Breast epithelium (tissue), 4 donors: Measurements from ENCODE around the gene KCNQ2. TPM values are rescaled to one million over a fixed set of nuclear protein-coding genes. Genes with fewer than 3 reads are reported as not detected.

Experiments
- DNase-seq, 2 donors: peaks; one replicate each; pipeline ENCODE4 v3.0.0-alpha.2; 2019; ENCODE audit warnings: low spot score in 2 of 2
- H3K27ac ChIP-seq, 2 donors: fragments of 200-600 bp; sonication (generic) in 1 of 2; one replicate each; pipeline ENCODE4 v1.5.1; 2016 to 2019; ENCODE audit warnings: mild to moderate bottlenecking in 1 of 2
- H3K27me3 ChIP-seq, 2 donors: fragments of 200-600 bp; sonication (generic) in 1 of 2; one replicate each; pipeline versions ENCODE4 v1.5.1 to v1.6.0; 2017 to 2019; ENCODE audit warnings: control low read depth in 1 of 2, mild to moderate bottlenecking in 1 of 2
- H3K36me3 ChIP-seq: fragments of 200-600 bp; one replicate; pipeline ENCODE4 v1.5.1; 2019
- H3K4me1 ChIP-seq, 2 donors: fragments of 200-600 bp; sonication (generic); one replicate each; pipeline ENCODE4 v1.5.1; 2016 to 2019; ENCODE audit warnings: control low read depth in 1 of 2
- H3K4me3 ChIP-seq, 3 donors: fragments of 200-600 bp; sonication (generic); 1 replicate in 2 of 3; 2 replicates in 1 of 3; pipeline ENCODE4 v1.5.1; 2016 to 2019; ENCODE audit warnings: mild to moderate bottlenecking in 3 of 3, moderate library complexity in 2 of 3
- H3K9me3 ChIP-seq, 2 donors: fragments of 200-600 bp; sonication (generic) in 1 of 2; one replicate each; pipeline ENCODE4 v1.5.1; 2016 to 2019; ENCODE audit warnings: control low read depth in 1 of 2
- POLR2A ChIP-seq: fragments of 450-650 bp; IDR thresholded peaks from one replicate; pipeline ENCODE4 v1.6.1; 2016; ENCODE audit warnings: antibody characterized with exemption, mild to moderate bottlenecking, moderate library complexity
- POLR2AphosphoS5 ChIP-seq, 3 donors: sonication (generic); formaldehyde crosslinking; IDR thresholded peaks; one replicate each; pipeline ENCODE4 v1.6.1; 2017; ENCODE audit warnings: antibody characterized with exemption in 3 of 3
- intact Hi-C: fragments of 100-400 bp; cut with DNase I; formaldehyde crosslinking; loops from one replicate; pipeline ENCODE4 v1.15.1; 2023; ENCODE audit warnings: low total_unique reads
- total RNA-seq, 3 donors: library from RNA; depleted of rRNA; stranded (reverse); fragments of >200 nt; gene quantifications; one replicate each; pipeline ENCODE4 v1.1.0, GENCODE V29; 2016
- TF ChIP-seq, protein P1 (sequence below), 3 donors: fragments of 450-650 bp; IDR thresholded peaks; one replicate each; pipeline ENCODE4 v1.5.1; 2016 to 2017; ENCODE audit warnings: antibody characterized with exemption in 3 of 3, mild to moderate bottlenecking in 3 of 3, moderate library complexity in 3 of 3

Gene KCNQ2
- total RNA-seq, 3 donors from 2014 or later: not detected

DNA sequence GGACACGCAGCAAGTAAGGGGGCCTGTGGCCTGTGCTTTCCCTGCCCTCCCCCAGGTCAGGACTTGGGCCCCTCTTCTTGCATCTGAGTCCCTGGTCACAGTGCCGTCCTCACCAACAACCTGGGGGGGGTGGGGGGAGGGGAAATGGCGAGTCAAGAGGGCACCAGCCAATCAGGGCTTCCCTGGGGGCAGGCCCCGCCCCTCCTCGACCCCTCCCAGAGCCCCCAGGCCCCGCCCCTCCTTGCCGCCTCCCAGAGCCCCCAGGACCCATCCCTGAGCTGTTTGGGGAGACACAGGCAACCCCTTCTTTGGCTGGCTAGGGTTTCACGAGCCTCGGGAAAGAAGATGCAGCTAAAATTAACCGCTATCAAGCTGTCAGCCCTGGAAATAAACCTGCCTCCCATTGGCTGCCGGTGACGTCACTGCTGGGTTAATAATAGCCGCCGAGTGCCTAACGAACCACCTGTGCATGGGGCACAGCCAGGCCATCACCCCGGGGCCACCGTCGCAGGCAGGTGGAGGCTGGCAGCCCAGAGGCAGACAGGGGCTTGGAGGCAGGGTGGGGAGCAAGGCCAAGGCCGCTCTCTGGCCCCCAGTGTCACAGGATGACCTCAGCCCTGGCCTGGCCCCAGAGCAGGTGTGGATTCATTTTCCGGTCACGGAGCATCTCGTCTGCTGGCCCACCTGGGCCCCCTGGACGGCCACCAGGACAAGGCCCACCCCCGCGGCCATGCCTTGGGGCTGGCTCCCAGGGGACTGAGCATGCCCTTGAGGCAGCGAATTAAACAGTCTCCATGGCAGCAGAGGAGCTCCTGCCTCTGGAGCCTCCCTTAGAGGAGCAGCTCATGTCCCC, 29.6 kb upstream of the KCNQ2 start:
- Histone ChIP-seq H3K27ac (no peak overlapping the region), H3K9me3 (peaks cover 18 to 24% of the 10 kb centered on the region in 2 donors), H3K4me3 (no peak overlapping the region), H3K36me3 (no peaks in the 10 kb centered on the region), H3K4me1 (peaks cover 0 to 10% of the 10 kb centered on the region in 2 donors), H3K27me3 (peaks cover 7 to 74% of the 10 kb centered on the region in 2 donors)
- DNase-seq: no peak
- intact Hi-C loops: no loop called here
- TF ChIP-seq POLR2A: no peak
- TF ChIP-seq, protein P1, sequence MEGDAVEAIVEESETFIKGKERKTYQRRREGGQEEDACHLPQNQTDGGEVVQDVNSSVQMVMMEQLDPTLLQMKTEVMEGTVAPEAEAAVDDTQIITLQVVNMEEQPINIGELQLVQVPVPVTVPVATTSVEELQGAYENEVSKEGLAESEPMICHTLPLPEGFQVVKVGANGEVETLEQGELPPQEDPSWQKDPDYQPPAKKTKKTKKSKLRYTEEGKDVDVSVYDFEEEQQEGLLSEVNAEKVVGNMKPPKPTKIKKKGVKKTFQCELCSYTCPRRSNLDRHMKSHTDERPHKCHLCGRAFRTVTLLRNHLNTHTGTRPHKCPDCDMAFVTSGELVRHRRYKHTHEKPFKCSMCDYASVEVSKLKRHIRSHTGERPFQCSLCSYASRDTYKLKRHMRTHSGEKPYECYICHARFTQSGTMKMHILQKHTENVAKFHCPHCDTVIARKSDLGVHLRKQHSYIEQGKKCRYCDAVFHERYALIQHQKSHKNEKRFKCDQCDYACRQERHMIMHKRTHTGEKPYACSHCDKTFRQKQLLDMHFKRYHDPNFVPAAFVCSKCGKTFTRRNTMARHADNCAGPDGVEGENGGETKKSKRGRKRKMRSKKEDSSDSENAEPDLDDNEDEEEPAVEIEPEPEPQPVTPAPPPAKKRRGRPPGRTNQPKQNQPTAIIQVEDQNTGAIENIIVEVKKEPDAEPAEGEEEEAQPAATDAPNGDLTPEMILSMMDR (IDR thresholded peaks at IDR 0.05): no peak
- no peak for TF ChIP-seq POLR2AphosphoS5 (IDR thresholded peaks at IDR 0.05)

- Histone ChIP-seq H3K9me3 (peaks cover 18 to 24% of the 10 kb centered on the region in 2 donors), H3K36me3 (no peaks in the 10 kb centered on the region), H3K27me3 (peaks cover 7 to 70% of the 10 kb centered on the region in 2 donors), H3K4me1 (peaks cover 0 to 10% of the 10 kb centered on the region in 2 donors), H3K27ac (no peak overlapping the region), H3K4me3 (no peak overlapping the region)
- no peak for DNase-seq
- intact Hi-C loops: no loop called here
- TF ChIP-seq POLR2A: no peak
- no peak for TF ChIP-seq POLR2AphosphoS5 (IDR thresholded peaks at IDR 0.05)
- TF ChIP-seq, protein P1 (IDR thresholded peaks at IDR 0.05): no peak
These were observed 28.7 kb upstream of the KCNQ2 start for GRCh38 chr20:63500902-63501817.

DNA sequence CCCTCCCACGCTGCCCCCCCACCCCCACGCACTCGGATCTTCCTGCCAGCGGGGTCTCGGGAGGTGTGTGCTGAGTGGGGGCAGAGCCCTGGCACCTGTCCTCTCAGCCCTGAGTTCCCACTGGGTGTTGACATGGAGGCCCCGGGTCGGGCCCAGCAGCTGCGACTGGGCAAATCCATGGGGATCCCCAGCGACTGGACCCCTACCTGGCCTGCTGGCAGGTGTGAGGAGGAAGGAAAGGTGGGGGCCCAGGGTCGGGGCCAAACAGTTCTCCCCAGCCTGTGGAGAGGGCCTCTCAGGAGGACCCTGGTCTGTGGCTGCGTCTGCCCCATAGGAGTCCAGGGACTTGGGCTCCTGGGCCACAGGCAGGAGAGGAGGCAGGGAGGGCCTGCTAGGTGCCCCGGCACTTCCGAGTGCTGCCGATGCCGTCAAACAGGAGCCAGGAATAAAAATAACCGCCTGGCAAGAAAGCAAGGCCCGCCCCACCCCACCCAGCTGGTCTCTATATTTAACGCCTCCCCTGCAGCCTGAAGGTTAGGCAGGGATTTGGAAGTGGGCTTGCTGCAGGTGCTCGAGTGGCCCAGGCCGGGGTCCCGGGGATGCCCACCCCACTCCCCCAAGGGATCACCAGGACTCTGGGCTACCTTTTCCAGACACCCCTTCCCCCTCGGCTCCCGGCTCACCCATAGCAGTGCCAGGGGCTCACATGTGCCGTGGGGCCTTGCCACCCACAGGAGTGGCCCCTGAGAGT, 27.9 kb upstream of the KCNQ2 start:
- H3K27ac ChIP-seq: no peak overlapping the region
- H3K27me3 ChIP-seq: peaks cover 7 to 69% of the 10 kb centered on the region in 2 donors
- H3K4me3 ChIP-seq: no peak overlapping the region
- peaks cover 12 to 17% of the 10 kb centered on the region in 2 donors for H3K9me3 ChIP-seq
- H3K4me1 ChIP-seq: peaks cover 0 to 10% of the 10 kb centered on the region in 2 donors
- intact Hi-C loops: no loop called here
- H3K36me3 ChIP-seq: no peaks in the 10 kb centered on the region
- TF ChIP-seq POLR2A (no peak), POLR2AphosphoS5 (IDR thresholded peaks at IDR 0.05) (no peak)
- TF ChIP-seq, protein P1 (IDR thresholded peaks at IDR 0.05): no peak
- DNase-seq: no peak

GRCh38 chr20:63499338-63499969, 27.0 kb upstream of the KCNQ2 start:
- Histone ChIP-seq H3K4me3 (peak overlapping the region; percentile 15 to 73 (median 51)), H3K9me3 (peaks cover 3 to 8% of the 10 kb centered on the region in 2 donors), H3K27me3 (peaks cover 7 to 68% of the 10 kb centered on the region in 2 donors), H3K4me1 (peaks cover 0 to 10% of the 10 kb centered on the region in 2 donors), H3K27ac (no peak overlapping the region), H3K36me3 (no peaks in the 10 kb centered on the region)
- TF ChIP-seq, protein P1 (IDR thresholded peaks at IDR 0.05): no peak
- TF ChIP-seq POLR2AphosphoS5 (IDR thresholded peaks at IDR 0.05) (no peak), POLR2A (no peak)
- no peak for DNase-seq
- intact Hi-C loops: no loop called here
